Muscle of arm (tissue), 12 donors: ENCODE measurements around the gene HOXD13. TPM values are rescaled to one million over a fixed set of nuclear protein-coding genes. Genes with fewer than 3 reads are reported as not detected.

Source experiments
- DNase-seq: peaks from one replicate; pipeline ENCODE4 v3.0.0-alpha.2; 2013
- polyA plus RNA-seq, 12 donors: library from polyadenylated mRNA; unstranded; fragments of 120-200 nt; gene quantifications; one replicate each; pipeline ENCODE4 v1.2.1, GENCODE V29; 2013; ENCODE audit not compliant: insufficient read length in 12 of 12

HOXD13 gene
- polyA plus RNA-seq, 12 donors, result 0.30 to 2.5 (median 0.63) TPM; not detected in 7

DNA sequence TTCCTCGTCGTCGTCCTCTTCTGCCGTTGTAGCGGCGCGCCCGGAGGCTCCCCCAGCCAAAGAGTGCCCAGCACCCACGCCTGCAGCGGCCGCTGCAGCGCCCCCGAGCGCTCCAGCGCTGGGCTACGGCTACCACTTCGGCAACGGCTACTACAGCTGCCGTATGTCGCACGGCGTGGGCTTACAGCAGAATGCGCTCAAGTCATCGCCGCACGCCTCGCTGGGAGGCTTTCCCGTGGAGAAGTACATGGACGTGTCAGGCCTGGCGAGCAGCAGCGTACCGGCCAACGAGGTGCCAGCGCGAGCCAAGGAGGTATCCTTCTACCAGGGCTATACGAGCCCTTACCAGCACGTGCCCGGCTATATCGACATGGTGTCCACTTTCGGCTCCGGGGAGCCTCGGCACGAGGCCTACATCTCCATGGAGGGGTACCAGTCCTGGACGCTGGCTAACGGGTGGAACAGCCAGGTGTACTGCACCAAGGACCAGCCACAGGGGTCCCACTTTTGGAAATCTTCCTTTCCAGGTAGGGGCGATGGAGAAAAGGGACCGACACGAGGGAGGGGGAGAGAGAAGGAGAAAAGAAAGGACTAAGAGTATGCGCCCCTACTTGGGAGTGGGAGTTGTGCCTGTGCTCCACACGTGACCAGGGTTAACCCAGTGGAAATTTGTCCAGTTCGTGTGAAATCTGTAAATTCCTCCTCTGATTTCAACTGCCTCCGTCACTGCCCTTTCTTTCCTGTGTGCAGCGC, 800 bp downstream of the HOXD13 start:
- DNase-seq, result no peak

GRCh38 chr2:176093898-176094249, 1.4 kb downstream of the HOXD13 start:
- no peak for DNase-seq

DNA sequence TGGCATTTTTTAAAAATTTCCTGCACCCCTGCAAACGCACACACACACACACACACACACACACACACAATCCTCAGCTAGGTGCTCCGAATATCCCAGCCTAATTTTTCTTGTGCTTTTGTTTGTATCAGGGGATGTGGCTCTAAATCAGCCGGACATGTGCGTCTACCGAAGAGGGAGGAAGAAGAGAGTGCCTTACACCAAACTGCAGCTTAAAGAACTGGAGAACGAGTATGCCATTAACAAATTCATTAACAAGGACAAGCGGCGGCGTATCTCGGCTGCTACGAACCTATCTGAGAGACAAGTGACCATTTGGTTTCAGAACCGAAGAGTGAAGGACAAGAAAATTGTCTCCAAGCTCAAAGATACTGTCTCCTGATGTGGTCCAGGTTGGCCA, 1.8 kb downstream of the HOXD13 start:
- no peak for DNase-seq

DNA sequence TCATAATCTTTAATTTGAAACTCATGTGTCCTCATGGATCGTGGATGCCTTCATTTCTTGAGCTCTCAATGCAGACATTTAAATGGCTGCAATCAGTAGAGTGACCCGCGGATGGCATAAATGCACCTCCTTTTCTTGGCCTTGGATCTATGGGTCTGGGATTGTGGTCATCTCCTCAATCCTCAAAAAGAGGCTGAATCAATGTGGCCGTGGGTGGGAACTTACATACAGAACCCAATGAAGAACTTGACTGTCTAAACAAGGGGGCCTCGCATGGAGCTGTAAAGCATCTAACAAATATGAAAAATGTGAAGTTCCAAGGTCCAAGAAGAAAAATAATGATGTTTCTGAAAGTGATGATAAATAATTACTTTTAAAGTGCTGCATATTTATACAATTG, 2.9 kb downstream of the HOXD13 start:
- no peak for DNase-seq

- DNase-seq, result no peak
These were observed 3.9 kb downstream of the HOXD13 start for GRCh38 chr2:176096243-176096985.

DNA sequence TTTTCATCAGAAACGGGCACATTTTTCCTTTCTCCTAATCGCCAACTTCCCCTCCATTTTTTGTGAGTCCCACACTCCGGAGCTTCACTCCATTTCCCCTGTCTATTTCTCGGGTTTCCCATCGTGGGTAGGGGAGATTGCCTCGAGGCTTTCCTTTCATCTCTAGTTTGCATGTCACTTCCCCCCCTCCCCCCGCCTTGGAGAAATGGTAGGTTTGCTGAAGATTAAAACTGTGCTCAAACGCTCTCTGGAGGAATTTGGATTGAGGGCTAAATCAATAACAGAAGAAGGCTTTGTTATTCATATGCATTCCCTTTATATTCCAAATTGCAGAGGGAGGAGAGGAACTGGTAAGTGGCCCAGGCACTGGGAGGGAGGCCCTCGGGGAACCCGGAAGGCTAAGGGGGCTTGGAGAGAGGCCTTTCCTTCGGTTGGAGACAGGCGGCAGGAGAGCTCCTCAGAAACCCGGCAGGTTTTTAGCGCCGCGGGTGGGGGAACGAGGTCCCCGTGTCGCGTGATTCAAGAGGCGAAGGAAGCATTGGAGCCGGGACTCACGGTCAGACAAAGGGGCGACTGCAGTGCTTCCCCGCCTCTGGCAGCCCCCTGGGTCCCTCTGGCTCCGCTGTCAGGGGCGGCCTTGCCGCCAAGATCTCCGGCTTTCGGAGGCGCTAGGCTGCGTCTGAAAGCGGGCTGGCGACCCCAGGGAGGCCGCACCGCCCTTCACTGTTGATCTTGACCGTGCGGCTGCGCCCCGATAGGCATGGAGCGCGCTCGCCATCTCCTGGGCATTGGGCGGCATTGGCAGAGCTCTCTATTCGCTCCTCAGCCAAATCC, 4.7 kb downstream of the HOXD13 start:
- DNase-seq, result no peak

- no peak for DNase-seq
These were observed 5.4 kb downstream of the HOXD13 start for GRCh38 chr2:176097820-176098365.

DNA sequence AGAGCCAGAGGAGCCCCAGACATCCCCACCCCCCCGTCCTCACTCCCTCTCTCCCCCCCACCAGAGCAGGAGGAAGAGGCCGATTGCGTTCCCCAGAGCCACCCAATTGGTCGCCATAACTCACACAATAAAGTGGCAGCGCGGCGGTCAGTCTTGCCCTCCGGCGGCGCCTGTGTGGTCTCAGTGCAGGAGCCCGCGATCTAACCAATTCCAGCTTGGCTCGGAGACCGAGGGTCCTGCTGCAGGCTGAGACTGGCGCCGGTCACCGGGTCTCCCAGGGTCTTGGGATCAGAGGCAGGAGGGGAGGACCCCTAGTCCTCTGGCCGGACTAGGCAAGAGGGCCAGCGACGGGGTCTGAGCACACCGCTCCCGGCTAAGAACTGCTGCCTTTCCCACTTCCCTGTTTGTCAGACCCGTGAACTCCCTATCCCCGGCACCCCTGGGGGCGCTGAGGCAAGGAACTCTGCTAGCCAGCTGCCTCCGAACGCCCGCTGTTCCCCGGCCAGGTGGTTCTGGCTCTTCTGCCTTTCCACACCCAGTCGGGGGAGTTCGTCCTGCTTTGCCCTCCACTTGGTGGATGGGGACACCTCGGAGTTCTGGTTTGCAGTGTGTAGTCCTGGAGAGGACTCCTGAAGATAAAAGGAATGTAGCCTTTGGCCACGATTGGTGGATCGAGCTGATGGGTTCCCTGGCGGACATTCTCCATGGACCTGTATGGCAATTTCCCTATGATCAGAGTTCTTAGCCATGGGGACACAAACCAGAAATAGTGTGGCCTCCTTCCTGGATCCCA, 6.0 kb downstream of the HOXD13 start:
- DNase-seq, result no peak

- DNase-seq, result no peak
These were observed 6.7 kb downstream of the HOXD13 start for GRCh38 chr2:176099159-176099727.

- DNase-seq, result no peak
These were observed 7.4 kb downstream of the HOXD13 start, which contains the start of gene HOXD12 for GRCh38 chr2:176099728-176100546. TSS of gene HOXD12 (plus strand) at chr2:176099795. CDS start at chr2:176099802, 7 bp downstream.

- DNase-seq, result no peak
These were observed 8.1 kb downstream of the HOXD13 start for GRCh38 chr2:176100547-176101140.

DNA sequence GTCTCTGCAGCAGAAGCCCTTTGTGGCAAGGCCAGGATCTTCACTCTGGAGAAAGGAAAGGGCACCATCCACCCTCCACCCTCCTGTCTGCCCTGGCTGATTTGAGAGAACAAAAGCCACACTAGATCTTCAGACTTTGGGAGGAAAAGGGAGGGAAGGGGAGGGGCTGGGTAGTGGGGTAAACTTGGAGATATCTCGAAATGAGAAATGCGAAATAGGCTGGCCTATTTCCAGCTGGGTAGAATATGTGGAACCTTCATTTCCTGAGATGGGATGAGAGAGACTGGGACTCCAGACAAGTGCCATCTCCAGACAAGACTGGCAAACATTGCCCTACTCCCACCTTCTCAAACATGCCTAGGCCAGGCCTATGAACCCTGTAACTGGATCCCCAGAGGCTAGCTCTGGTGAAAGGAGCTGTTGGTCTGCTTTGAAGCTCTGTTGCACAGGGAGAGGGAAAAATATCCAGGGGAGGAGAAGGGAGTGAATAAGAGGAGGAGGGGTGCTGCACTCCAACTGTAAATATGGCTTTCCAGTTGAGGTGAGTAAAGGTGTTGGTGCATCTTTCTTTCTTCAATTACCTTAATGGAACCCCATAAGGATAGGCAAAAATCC, 8.8 kb downstream of the HOXD13 start:
- DNase-seq, result no peak

DNA sequence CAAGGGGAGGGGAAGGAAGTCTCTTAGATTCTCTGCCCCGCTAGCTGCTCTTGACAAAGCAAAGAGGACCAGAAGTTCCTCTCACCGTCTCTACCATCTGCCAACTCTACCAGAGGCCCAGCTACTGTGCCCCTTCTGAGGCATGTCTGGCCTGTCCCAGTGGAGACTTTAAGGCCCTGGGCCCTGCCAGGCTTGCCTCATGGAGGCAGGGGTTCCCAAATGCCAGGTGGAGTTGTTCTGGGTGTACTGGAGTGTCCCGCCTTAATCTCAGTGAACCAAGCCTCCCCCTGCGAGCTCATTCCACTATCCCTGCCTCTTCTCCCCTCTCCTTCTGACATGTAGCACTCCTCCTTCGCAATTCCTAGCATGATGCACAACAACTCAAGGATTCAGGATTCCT, 9.3 kb downstream of the HOXD13 start:
- DNase-seq, result no peak

- DNase-seq, result no peak
These were observed 9.9 kb downstream of the HOXD13 start for GRCh38 chr2:176102309-176102866.

- no peak for DNase-seq
These were observed 10.7 kb downstream of the HOXD13 start for GRCh38 chr2:176103194-176103593.

DNA sequence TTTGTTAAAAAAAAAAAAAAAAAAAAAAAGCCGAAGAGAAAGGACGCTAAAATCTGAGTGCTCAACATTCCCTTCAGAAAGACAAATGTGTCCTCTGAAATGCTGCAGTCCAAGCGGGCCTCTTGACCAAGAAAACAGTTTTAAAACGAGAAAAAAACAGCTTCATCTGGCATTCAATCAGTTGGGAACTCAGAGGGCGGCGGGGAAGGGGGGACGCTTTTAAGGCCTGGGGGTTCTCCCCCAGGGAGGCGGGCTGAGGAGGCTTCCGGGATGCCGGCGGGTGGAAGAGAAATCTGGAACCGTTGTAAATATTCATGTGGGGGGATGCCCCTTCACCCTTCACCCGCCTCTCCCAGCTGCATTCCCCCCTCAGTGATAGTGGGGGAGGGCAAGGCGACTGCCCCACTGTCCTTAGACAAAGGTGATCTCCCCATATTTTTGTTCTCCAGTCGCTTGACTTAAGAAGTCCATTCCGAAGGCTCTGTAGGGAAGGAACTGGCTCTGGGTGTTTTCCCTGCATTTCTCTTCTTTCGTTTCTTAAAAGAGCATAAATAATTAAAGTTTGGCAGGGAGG, 11.3 kb downstream of the HOXD13 start:
- DNase-seq, result no peak

DNA sequence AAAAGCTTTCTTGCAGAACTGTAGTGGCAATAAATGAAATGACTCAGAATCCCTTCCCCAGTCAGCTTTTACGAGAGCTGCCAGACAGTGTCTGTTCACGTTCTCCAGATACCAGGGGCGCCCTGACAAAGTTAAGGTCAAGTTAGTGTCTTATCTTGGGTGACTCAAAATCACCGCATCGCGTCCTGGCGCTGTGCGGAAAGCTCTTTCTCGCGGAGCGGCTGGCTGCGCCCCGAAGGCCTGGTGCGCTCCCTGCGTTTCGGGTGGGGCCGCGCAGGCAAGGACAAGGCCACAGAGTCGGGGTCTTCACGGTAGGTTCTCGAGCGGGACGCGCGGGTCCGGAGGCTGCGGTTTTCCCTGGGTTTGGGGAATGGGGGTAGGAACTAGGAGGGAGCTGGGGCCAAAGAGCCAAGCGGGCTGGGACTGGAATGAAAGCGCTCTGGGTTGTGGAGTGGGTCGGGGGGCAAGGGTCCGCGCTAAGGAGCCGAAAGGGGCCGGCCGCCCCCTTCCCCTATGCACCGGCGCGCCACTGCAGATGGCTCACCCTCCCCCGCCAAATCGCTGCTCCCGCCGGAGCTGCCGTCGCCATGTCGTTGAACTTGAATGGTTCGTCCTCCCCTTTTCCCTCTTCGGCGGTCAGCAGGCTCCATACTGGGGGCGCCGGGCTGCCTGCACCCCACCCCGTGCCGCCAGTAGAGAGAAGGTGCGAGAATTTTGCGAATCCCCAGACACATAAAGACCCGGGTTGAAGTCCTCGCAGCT, 12.0 kb downstream of the HOXD13 start:
- DNase-seq, result no peak
